Epithelial cell of proximal tubule (primary cell): Measurements from ENCODE around the gene DAZAP1. TPM values are rescaled to one million over a fixed set of nuclear protein-coding genes. Genes with fewer than 3 reads are reported as not detected.
"Not testable (repeated sequence)": the region's sequence is repeated elsewhere in the genome, so short reads cannot be mapped to it uniquely, and the experiment has no call there.

Experiments
- DNase-seq: peaks from one replicate; pipeline ENCODE4 v3.0.0-alpha.2; 2011; ENCODE audit warnings: low read depth
- H3K4me3 ChIP-seq: 2 replicates; pipeline ENCODE4 v1.5.1; 2011; ENCODE audit warnings: low read depth, mild to moderate bottlenecking, low read length
- total RNA-seq: library from RNA; depleted of rRNA; stranded (reverse); fragments of >200 nt; gene quantifications from 2 replicates; pipeline ENCODE4 v1.2.3, GENCODE V29; 2015
- TF ChIP-seq, protein P1 (sequence below): conservative IDR thresholded peaks from 2 replicates; pipeline ENCODE4 v1.5.1; 2012; ENCODE audit warnings: low read depth, mild to moderate bottlenecking, low read length

DAZAP1 gene
- total RNA-seq, 1 donor from 2014 or later: 53.8 TPM

DNA sequence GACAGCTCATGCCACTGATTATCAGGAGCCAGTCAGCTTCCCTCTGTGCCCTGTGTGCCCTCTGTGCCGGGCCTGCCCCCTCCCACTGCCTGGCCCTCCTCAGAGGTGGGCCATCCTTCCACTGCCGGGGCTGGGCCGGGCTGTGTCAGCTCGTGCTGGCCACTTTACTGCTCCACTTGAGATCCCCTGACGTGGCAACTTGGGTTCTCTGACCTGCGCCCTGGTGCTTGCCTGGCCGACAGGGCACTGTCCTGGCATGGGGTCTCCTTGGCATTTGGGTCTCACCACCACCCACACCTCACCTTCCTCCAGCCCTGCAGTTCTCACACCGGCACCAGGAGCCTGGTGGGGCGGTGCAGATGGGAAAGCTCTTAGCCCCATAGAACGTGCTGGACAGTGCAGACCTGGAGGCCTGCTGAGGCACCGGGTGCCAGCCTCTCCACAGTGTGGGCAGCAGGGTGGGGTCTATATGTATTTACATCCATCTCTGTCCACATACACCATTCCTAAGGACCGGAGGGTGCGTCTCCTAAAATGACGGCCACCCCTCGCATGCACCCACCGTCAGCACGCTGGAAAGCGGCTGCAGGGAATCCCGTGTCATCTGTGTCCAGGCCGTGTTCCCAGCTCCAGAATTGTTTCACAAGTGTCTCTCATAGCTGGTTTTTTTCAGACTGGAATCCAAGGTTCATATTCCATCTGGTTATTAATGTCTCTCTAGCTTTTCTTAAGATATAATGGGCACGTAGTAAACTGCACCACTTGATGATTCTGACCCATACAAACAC is 11.8 kb downstream of the DAZAP1 start:
- H3K4me3 ChIP-seq: no peak overlapping the region
- no peak for DNase-seq
- TF ChIP-seq, protein P1, sequence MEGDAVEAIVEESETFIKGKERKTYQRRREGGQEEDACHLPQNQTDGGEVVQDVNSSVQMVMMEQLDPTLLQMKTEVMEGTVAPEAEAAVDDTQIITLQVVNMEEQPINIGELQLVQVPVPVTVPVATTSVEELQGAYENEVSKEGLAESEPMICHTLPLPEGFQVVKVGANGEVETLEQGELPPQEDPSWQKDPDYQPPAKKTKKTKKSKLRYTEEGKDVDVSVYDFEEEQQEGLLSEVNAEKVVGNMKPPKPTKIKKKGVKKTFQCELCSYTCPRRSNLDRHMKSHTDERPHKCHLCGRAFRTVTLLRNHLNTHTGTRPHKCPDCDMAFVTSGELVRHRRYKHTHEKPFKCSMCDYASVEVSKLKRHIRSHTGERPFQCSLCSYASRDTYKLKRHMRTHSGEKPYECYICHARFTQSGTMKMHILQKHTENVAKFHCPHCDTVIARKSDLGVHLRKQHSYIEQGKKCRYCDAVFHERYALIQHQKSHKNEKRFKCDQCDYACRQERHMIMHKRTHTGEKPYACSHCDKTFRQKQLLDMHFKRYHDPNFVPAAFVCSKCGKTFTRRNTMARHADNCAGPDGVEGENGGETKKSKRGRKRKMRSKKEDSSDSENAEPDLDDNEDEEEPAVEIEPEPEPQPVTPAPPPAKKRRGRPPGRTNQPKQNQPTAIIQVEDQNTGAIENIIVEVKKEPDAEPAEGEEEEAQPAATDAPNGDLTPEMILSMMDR: no peak

DNA sequence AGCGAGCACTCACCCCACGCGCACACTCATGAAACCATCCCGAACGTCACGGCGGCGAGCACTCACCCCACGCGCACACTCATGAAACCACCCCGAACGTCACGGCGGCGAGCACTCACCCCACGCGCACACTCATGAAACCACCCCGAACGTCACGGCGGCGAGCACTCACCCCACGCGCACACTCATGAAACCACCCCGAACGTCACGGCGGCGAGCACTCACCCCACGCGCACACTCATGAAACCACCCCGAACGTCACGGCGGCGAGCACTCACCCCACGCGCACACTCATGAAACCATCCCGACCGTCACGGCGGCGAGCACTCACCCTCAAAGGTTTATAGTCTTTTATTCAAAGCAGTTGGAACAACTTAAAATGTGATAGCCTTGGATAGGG is 12.7 kb downstream of the DAZAP1 start:
- DNase-seq, H3K4me3 ChIP-seq: not testable (repeated sequence)

DNA sequence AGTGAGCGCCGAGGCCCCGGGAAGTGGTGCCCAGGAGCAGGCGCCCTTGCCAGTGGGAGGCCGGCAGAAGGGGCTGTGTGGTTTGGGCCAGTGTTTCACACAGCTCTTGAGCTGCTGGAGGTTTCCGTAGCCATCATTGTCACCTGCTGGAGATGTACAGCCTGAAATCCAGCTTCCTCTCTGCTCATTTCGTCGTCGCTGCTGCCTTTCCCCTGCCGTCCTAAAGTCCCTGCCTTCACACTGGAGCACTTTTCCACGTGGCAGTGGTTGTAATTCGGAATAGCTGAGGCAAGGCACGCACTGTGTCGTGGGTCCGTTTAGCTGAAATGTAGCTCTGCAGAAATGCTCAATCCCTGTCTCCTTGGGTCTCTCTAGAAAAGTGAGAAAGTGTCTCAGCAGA is 13.2 kb downstream of the DAZAP1 start:
- no peak for DNase-seq
- TF ChIP-seq, protein P1: no peak
- H3K4me3 ChIP-seq: no peak overlapping the region

DNA sequence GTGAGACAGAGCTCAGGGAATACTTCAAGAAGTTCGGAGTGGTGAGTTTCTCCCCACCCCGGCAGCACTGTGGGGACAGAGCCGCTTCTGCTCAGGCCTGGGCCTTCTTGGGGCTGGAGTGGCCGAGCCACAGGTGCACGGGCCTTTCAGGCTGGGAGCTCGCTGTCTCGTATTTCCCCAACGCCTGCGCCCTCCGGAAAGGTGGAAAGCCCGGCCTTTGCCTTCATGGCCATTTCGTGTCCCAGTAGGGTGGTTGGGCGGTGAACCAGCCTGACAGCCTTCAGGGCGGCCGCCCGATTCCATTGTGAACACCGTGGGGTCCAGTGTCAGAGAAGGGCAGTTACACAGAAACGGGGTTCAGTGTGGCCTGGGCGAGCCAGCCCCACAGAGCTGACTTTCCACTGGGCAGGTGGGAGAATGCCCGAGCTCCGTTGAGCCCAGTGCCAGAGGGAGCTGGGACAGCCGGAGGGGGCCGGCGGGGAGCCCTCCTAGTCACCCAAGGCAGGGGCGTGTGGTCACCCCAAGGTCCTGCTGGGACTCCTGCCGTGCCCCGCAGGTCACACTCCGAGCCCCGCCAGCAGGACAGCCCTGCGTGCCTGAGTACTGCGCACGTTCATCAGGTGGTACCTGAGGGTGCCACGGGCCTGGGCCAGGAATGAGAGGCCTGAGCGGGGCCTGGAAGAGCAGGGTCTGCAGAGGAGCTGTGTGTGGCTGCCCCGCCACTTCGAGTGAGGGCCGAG is 14.0 kb downstream of the DAZAP1 start:
- no peak for DNase-seq
- TF ChIP-seq, protein P1: no peak

GRCh38 chr19:1421958-1422305 is 14.5 kb downstream of the DAZAP1 start:
- DNase-seq: no peak
- H3K4me3 ChIP-seq: no peak overlapping the region
- TF ChIP-seq, protein P1: no peak

More for the DNA sequence above, 14.0 kb downstream of the DAZAP1 start:
- H3K4me3 ChIP-seq: no peak overlapping the region

DNA sequence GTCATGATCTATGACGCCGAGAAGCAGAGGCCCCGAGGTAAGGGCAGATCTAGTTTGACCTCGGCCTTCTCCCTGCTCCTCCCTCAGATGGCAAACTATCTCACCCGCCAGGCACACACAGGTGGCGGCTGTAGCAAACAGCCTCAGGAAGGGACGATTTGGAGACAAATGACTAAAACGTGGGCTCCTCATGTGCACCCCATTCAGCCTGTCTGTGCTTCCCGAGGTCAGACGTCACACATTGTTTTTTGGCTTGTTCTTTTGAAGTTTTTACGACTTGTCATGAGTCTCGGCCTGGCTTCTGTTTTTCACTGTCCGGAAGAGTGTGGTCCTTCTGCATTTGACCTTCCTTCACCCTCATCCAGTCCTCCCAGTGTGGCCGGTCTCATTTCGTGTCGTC is 15.0 kb downstream of the DAZAP1 start:
- TF ChIP-seq, protein P1: no peak
- DNase-seq: no peak
- H3K4me3 ChIP-seq: no peak overlapping the region

DNA sequence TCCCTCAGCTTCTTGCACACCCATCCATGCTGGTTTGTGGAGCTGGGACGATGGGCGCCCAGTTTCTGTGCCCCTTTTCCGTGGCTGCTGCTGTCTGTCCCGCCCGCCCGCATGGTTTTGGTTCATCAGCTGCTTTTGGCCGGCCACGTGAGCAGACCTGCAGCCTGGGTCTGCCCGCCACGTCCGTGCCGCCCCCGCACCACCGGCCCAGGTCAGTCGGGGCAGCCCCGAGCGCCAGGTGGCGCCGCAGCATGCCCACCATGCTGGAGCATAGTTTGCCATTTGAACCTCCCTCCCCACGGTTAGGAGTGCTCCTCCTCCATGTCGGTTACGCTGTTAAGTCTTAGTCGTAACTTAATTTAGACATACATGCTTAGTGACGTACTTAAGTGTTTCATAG is 15.6 kb downstream of the DAZAP1 start:
- TF ChIP-seq, protein P1: no peak
- H3K4me3 ChIP-seq: no peak overlapping the region
- no peak for DNase-seq
